SU-DHL-6 (cell line): Measurements from ENCODE around the gene PHACTR3.

Experiments used
- CTCF ChIP-seq: fragments of 200-600 bp; sonication (generic); IDR thresholded peaks from one replicate; pipeline ENCODE4 v1.5.1; 2017; ENCODE audit warnings: antibody characterized with exemption, mild to moderate bottlenecking, low read length, moderate library complexity; ENCODE audit not compliant: insufficient read depth, poor library complexity, severe bottlenecking
- EZH2phosphoT487 ChIP-seq: fragments of 200-600 bp; sonication (generic), shearing (Covaris generic); conservative IDR thresholded peaks from 2 replicates; pipeline ENCODE4 v1.6.1; 2018; ENCODE audit warnings: mild to moderate bottlenecking, antibody characterized with exemption, low read length, moderate library complexity, mixed read lengths

- TF ChIP-seq CTCF (no peak), EZH2phosphoT487 (no peak)
These were observed 1.4 kb downstream of the PHACTR3 start for GRCh38 chr20:59605601-59606364.
